Left kidney (tissue), 2 donors: Measurements from ENCODE around the gene ENKUR. TPM values are rescaled to one million over a fixed set of nuclear protein-coding genes. Genes with fewer than 3 reads are reported as not detected.

Experiments used
- DNase-seq: peaks from one replicate; pipeline ENCODE4 v3.0.0-alpha.2; 2013
- polyA plus RNA-seq: library from polyadenylated mRNA; unstranded; fragments of 120-200 nt; gene quantifications from one replicate; pipeline ENCODE4 v1.2.1, GENCODE V29; 2013; ENCODE audit not compliant: insufficient read length

The ENKUR gene
- polyA plus RNA-seq, 1 donor = 4.1 TPM

- no peak for DNase-seq
These were observed 68.5 kb downstream of the ENKUR start for GRCh38 chr10:24947304-24948097.

DNA sequence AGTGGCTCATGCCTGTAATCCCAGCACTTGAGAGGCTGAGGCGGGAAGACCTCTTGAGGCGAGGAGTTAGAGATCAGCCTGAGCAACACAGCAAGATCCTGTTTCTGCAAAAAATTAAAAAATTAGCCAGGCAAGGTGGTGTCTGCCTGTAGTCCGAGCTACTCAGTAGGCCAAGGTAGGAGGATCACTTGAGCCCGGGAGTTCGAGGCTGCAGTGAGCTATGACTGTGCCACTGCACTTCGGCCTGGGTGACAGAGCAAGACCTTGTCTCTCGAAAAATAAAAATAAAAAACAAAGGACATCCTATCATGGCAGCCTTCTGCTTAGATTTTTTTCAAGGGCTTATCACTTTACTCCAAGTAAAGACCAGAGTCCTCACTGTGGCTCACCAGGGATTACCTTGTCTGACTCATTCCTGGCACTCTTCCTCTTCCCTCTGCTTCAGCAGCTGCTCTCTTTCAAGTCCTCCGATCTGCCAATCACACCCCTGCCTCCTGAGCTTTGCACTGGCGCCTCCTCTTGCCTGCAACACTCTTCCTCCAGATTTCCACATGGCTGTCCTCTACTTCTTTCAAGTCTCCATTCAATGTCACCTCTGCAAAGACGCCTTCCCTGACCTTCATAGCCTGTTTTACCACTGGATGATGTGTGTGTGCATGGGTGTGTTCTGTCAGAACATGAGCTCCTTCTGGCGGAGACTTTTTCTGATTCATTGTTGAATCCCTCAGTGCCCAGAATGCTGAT, 71.3 kb downstream of the ENKUR start:
- DNase-seq = no peak

DNA sequence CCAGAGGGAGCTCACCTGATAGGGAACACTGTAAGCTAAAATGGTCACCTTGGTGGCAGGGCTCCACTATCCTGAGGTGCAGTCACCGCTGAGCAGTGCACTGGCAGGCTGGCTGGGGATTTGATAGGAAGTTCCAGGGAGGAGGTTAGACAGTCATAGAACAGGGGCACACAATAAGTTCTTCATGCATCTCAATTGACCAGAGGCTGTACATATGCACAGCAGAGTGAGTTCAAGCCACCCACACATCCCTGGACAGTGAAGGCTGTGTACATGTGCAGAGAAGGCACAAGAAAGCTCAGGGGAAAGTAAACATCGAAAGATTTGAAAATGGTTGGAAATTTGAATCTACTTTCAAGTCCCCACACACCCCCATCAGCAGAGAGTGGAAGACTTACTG, 77.4 kb downstream of the ENKUR start:
- DNase-seq = no peak

DNA sequence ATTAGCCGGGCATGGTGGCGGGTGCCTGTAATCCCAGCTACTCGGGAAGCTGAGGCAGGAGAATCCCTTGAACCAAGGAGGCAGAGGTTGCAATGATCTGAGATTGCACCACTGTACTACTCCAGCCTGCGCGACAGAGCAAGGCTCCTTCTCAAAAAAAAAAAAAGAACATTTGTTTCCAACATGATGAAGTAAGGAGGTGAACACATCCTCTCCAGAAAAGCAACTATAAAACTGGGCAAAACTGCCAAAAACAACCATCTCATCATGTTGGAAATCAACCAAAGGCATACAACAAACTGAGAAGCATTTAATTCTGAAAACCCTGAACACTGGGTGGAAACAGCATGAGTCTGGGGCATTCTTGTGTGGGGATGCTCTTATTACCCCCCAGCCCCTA, 77.9 kb downstream of the ENKUR start:
- no peak for DNase-seq

DNA sequence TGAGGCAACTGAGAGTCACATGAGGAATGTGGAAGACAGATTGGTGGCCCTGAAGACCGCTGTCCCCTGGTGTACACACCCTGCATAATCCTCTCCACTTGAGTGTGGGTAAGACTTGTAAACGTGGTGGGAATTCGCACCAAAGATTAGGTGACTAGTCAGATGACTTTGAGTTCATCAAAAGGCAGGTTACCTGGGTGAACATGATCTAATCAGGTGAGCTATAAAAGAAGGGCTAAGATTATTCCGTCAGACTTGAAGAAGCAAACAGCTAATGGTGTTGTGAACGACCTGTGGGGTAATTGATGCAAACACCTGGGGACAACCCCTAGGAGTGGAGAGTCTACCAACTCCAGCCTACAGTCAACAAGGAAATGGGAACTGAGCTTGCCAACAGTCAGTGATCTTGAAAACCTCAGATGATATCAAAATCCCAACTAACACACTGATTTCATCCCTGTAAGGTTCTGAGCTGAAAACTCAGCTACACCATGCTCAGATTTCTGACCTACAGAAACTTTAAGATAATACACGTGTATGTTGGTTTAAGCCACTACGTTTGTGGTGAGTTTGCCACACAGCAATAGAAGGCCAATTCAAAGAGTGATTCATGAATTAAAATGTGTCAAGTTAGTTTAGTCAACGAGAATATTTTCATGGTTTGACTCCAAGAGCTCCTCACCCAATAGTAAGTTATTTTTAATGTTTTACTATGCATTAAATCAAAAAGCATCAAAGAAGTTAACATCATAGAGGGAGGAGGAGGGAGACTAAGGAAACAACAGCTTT, 80.3 kb downstream of the ENKUR start:
- no peak for DNase-seq

Other genes with a start within 250 kb of the ENKUR start
- 46.0 TPM for gene PRTFDC1, start 63.6 kb downstream of the ENKUR start, polyA plus RNA-seq
- 17.4 TPM for gene THNSL1, start 454 bp upstream of the ENKUR start, polyA plus RNA-seq
- gene GPR158, start 158.8 kb upstream of the ENKUR start, polyA plus RNA-seq = 0.27 TPM